Neural cell (in vitro differentiated cells): Measurements from ENCODE around the gene ABHD5. TPM values are rescaled to one million over a fixed set of nuclear protein-coding genes. Genes with fewer than 3 reads are reported as not detected.

Source experiments
- H2AFZ ChIP-seq: fragments of 200-600, 300-800 bp; sonication (generic), shearing (Covaris generic); 2 replicates; pipeline ENCODE4 v1.6.0; 2014; ENCODE audit warnings: low read depth, mild to moderate bottlenecking, antibody characterized with exemption, low read length, moderate library complexity
- H3F3A ChIP-seq: fragments of 200-600 bp; shearing (Covaris generic); 2 replicates; pipeline ENCODE4 v1.6.1; 2016; ENCODE audit warnings: mild to moderate bottlenecking, moderate library complexity, mixed read lengths, antibody characterized with exemption, low read length; ENCODE audit not compliant: insufficient read depth, poor library complexity, severe bottlenecking
- H3K27ac ChIP-seq: fragments of 200-600, 300-800 bp; sonication (generic), shearing (Covaris generic); 2 replicates; pipeline ENCODE4 v1.5.1; 2014; ENCODE audit warnings: mild to moderate bottlenecking, low read length, moderate library complexity
- H3K27me3 ChIP-seq: fragments of 300-800, 200-600 bp; sonication (generic), shearing (Covaris generic); 2 replicates; pipeline ENCODE4 v1.6.0; 2014; ENCODE audit warnings: mild to moderate bottlenecking, low read depth, low read length, moderate library complexity; ENCODE audit not compliant: insufficient read depth
- H3K36me3 ChIP-seq: fragments of 300-800, 200-600 bp; sonication (generic), shearing (Covaris generic); 2 replicates; pipeline ENCODE4 v1.5.1; 2014; ENCODE audit warnings: mild to moderate bottlenecking, antibody characterized with exemption, low read length, moderate library complexity; ENCODE audit not compliant: insufficient read depth
- H3K4me2 ChIP-seq: fragments of 300-800, 200-600 bp; sonication (generic), shearing (Covaris generic); 2 replicates; pipeline ENCODE4 v1.6.0; 2014; ENCODE audit warnings: mild to moderate bottlenecking, low read length
- H3K4me3 ChIP-seq: fragments of 300-800, 200-600 bp; sonication (generic), shearing (Covaris generic); 2 replicates; pipeline ENCODE4 v1.5.1; 2014; ENCODE audit warnings: mild to moderate bottlenecking, low read length, moderate library complexity
- H3K79me2 ChIP-seq: fragments of 200-600 bp; shearing (Covaris generic); replicated peaks from 2 replicates; pipeline ENCODE4 v1.6.0; 2014; ENCODE audit warnings: mild to moderate bottlenecking, low read length, moderate library complexity; ENCODE audit not compliant: insufficient read depth
- H3K9ac ChIP-seq: fragments of 300-800, 200-600 bp; sonication (generic), shearing (Covaris generic); 2 replicates; pipeline ENCODE4 v1.6.1; 2016; ENCODE audit warnings: mild to moderate bottlenecking, low read length, mixed read lengths
- H3K9me2 ChIP-seq: fragments of 200-600 bp; shearing (Covaris generic); 2 replicates; pipeline ENCODE4 v1.6.1; 2016; ENCODE audit warnings: mild to moderate bottlenecking, low read length, mixed read lengths; ENCODE audit not compliant: insufficient read depth
- H3K9me3 ChIP-seq: fragments of 200-600, 300-800 bp; sonication (generic), shearing (Covaris generic); 2 replicates; pipeline ENCODE4 v1.6.1; 2016; ENCODE audit warnings: mild to moderate bottlenecking, mixed run types, low read length, moderate library complexity, mixed read lengths
- H4K20me1 ChIP-seq: fragments of 200-600 bp; shearing (Covaris generic); 2 replicates; pipeline ENCODE4 v1.6.1; 2016; ENCODE audit warnings: mild to moderate bottlenecking, mixed run types; ENCODE audit not compliant: insufficient read depth
- CTCF ChIP-seq: fragments of 450-650 bp; IDR thresholded peaks from 2 replicates; pipeline ENCODE4 v1.5.1; 2014; ENCODE audit warnings: antibody characterized with exemption, mild to moderate bottlenecking, moderate library complexity; ENCODE audit not compliant: poor library complexity, severe bottlenecking
- EP300 ChIP-seq: fragments of 450-650 bp; conservative IDR thresholded peaks from 2 replicates; pipeline ENCODE4 v1.6.1; 2014; ENCODE audit warnings: antibody characterized with exemption, mild to moderate bottlenecking, moderate library complexity; ENCODE audit not compliant: poor library complexity, severe bottlenecking
- EZH2 ChIP-seq: fragments of 200-600, 300-800 bp; shearing (Covaris generic), sonication (generic); IDR thresholded peaks from 2 replicates; pipeline ENCODE4 v1.6.1; 2014; ENCODE audit warnings: antibody characterized with exemption, low read length, borderline replicate concordance, mild to moderate bottlenecking; ENCODE audit not compliant: insufficient read depth, poor library complexity, severe bottlenecking
- MXI1 ChIP-seq: fragments of 450-650 bp; conservative IDR thresholded peaks from 2 replicates; pipeline ENCODE4 v1.6.1; 2014; ENCODE audit warnings: antibody characterized with exemption, mild to moderate bottlenecking; ENCODE audit not compliant: poor library complexity, severe bottlenecking
- POLR2AphosphoS5 ChIP-seq: IDR thresholded peaks from 2 replicates; pipeline ENCODE4 v1.6.1; 2012
- RAD21 ChIP-seq: fragments of 450-650 bp; conservative IDR thresholded peaks from 2 replicates; pipeline ENCODE4 v1.6.1; 2014; ENCODE audit warnings: antibody characterized with exemption, mild to moderate bottlenecking, moderate library complexity
- REST ChIP-seq: IDR thresholded peaks from 2 replicates; pipeline ENCODE4 v1.6.1; 2012; ENCODE audit warnings: borderline replicate concordance
- SMC3 ChIP-seq: fragments of 450-650 bp; conservative IDR thresholded peaks from 2 replicates; pipeline ENCODE4 v1.6.1; 2014; ENCODE audit warnings: antibody characterized with exemption, mild to moderate bottlenecking, moderate library complexity; ENCODE audit not compliant: poor library complexity
- TAF1 ChIP-seq: IDR thresholded peaks from 2 replicates; pipeline ENCODE4 v1.6.1; 2012; ENCODE audit warnings: low read depth
- polyA plus RNA-seq: library from polyadenylated mRNA; depleted of rRNA; stranded (reverse); fragments of >200 nt; gene quantifications from 2 replicates; pipeline ENCODE4 v1.2.3, GENCODE V29; 2014

The ABHD5 gene
- polyA plus RNA-seq, 1 donor from 2014 or later: 26.6 TPM

DNA sequence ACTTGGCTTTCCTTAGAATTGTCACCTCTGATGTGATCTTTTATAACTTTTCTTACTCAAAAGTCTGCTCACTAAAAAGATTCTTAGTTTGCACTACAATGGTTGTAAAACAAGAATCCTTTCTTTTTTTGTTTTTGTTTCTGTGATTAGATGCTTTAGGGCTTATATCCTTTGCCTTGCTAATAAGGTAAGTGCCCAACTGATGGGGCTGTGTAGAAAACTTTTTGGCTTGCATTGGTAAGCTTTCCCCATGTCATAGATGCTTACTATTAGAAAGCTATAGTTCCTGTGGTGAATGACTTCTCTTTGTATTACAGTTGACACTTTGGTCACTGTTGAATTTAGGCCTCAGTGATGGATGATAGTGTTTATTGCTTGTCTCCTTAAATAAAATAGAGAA lies 5.1 kb downstream of the ABHD5 start:
- no peaks in the 10 kb centered on the region for H3F3A ChIP-seq
- TF ChIP-seq TAF1: no peak
- no peak for TF ChIP-seq RAD21
- TF ChIP-seq POLR2AphosphoS5: no peak
- no peak for TF ChIP-seq SMC3
- no peak for TF ChIP-seq EP300
- TF ChIP-seq REST: no peak
- no peak for TF ChIP-seq MXI1
- TF ChIP-seq CTCF: no peak
- no peak for TF ChIP-seq EZH2
- no peaks in the 10 kb centered on the region for H3K27me3 ChIP-seq
- no peak overlapping the region for H3K4me3 ChIP-seq
- H3K9ac ChIP-seq: no peak overlapping the region
- H3K9me2 ChIP-seq: no peaks in the 10 kb centered on the region
- no peak overlapping the region for H3K27ac ChIP-seq
- no peaks in the 10 kb centered on the region for H3K9me3 ChIP-seq
- no peak overlapping the region for H3K4me2 ChIP-seq
- H4K20me1 ChIP-seq: no peaks in the 10 kb centered on the region
- no peak overlapping the region for H2AFZ ChIP-seq
- H3K36me3 ChIP-seq: no peaks in the 10 kb centered on the region
- peaks cover 20% of the 10 kb centered on the region for H3K79me2 ChIP-seq

DNA sequence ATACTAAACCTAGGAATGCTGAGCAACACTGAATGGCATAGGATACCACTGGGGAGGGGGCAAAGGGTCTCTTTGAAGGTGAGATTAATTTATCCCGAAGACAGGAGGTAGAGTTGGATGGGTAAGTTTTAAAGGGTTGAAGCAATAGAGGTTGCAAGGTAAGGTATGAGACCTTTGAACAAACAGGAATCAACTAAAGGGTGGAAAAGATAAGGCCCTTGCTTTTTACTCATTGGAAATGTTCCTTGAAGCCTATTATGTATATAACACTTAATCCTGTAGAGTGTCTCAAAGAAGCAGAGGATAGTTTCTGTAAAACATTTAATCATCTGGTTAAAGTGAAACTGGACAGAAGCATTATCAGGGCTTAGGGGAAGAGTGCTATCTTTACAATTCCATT lies 5.7 kb downstream of the ABHD5 start:
- no peaks in the 10 kb centered on the region for H3K36me3 ChIP-seq
- no peaks in the 10 kb centered on the region for H3F3A ChIP-seq
- no peak overlapping the region for H3K4me2 ChIP-seq
- no peaks in the 10 kb centered on the region for H4K20me1 ChIP-seq
- no peak overlapping the region for H3K9ac ChIP-seq
- H2AFZ ChIP-seq: no peak overlapping the region
- TF ChIP-seq SMC3: no peak
- no peak for TF ChIP-seq POLR2AphosphoS5
- TF ChIP-seq MXI1: no peak
- TF ChIP-seq REST: no peak
- TF ChIP-seq RAD21: no peak
- TF ChIP-seq EP300: no peak
- TF ChIP-seq CTCF: no peak
- TF ChIP-seq EZH2: no peak
- no peak for TF ChIP-seq TAF1
- H3K27ac ChIP-seq: no peak overlapping the region
- no peak overlapping the region for H3K4me3 ChIP-seq
- H3K27me3 ChIP-seq: no peaks in the 10 kb centered on the region
- no peaks in the 10 kb centered on the region for H3K9me3 ChIP-seq
- no peaks in the 10 kb centered on the region for H3K9me2 ChIP-seq
- H3K79me2 ChIP-seq: peaks cover 20% of the 10 kb centered on the region
